ENCODE data around the gene HDGF. TPM values are rescaled to one million over a fixed set of nuclear protein-coding genes. Genes with fewer than 3 reads are reported as not detected.

HDGF gene
- total RNA-seq, 2 donors from 2014 or later, result 75.3 to 100 TPM

DNA sequence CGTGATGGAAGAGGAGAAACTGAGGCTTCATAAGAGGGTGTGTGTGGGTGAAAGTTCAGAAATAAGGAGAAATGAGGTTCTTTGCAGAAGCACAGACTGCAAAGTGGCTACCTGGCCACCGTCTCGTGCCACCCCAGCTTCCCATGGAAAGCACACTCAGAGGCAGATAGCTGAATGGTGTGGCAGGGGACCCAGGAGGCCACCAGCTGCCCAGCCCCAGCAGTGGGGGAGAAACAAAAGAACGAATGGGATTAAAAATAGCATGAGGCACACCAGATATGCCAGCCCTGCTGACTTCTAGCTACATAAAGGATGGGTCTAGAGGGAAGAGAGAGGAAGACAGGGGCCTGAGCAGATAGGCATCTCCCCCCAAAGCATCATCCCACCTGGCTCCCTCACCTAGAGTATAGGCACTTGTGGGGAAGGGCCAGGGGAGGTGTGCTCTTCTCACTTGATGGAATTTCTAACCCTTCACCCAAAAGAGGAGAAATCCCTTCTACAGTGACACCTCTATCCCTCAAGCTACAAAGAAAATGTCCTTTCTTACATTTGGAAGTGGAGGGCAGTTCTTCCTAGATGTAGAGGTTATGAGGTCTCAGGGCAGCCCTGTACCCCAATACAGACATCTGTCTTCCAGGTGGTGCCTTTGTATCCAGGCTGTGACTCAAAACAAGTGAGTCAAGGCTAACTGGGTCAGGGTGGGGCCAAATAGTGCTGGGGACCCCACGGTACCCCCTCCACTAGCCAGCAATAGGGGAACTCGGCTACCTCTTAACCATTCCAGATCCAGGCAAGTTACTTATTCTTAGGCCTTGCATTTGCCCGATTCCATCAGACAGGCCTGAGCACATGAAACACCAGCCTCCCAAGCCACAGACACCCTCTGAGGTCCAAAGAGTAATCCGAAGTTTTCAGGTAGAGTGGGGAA, 3.5 kb downstream of the HDGF start:
- H3K4me3 Mint-ChIP-seq, result peak overlapping the region; percentile 94
- peaks cover 10% of the 10 kb centered on the region for H3K36me3 Mint-ChIP-seq (ENCODE audit: low read depth)
- no peak for DNase-seq
- no peak for ATAC-seq
- H3K4me1 Mint-ChIP-seq, result peaks cover 47% of the 10 kb centered on the region
- peak overlapping the region; percentile 99 for H3K27ac Mint-ChIP-seq
- no peaks in the 10 kb centered on the region for H3K27me3 Mint-ChIP-seq
- H3K9me3 ChIP-seq (ENCODE audit: control insufficient read depth, low read length, poor library complexity, severe bottlenecking), result no peaks in the 10 kb centered on the region

DNA sequence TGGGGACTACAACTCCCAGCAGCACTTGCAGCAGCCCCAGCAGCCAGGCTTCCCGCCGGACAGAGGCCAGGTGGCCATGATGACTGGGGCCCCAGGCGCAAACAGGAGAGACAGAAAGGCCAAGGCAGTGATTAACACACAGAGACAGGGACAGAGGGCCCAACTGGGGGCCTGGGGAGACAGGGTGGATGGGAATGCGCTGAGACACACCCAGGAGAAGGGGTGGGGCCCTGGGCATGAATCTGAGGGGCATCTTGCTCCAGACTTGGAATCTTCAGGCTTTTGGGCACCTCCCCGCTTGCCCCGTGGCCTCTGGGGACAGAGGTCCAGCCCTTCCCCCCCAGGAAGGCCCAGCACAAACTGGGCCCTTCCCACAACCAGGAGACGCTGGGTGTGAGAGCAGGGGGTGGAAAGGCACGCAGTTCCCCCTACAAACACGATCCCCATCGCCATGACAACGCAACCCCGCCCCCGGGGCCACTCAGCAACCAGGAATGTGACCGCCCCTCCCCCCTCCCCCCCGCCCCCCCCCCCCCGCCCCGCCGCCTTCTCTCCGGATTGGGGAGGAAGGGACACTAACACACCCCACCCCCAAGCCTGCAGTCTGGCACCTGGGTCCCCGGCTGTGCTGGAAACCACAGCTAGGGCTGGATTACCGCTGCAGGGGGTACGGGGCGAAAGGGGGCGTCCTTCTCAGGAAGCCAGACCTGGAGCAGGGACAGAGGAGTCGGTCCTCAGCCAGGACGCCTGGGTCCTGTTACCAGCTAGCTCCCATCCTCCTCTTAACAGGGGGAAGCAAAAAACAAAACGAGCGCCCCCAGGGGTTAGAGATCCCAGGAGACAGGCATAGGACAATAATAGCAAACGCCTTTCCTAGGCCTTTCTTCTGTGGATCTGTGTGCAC, 4.5 kb downstream of the HDGF start:
- H3K36me3 Mint-ChIP-seq (ENCODE audit: low read depth), result peaks cover 11% of the 10 kb centered on the region

DNA sequence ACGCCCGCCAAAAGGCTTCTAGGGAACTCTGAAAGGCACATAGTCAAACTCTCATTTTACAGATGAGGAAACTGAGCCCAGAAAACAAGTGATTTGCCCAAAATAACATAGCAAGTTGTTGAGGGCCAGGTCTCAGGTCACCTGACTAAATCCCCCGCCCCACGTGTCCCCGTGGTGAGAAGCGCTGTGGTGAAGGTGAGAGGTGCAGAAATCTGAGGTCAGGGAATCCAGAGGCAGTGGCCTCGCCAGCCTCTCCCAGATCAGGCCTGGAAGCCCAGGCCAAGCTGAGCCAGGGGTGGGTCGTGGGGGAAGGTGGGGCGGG, 5.1 kb downstream of the HDGF start:
- peaks cover 50% of the 10 kb centered on the region for H3K4me1 Mint-ChIP-seq

More for the DNA sequence above, 4.5 kb downstream of the HDGF start:
- DNase-seq (peak; percentile 31 to 58 (median 49)), ATAC-seq (no peak)
- H3K27me3 Mint-ChIP-seq, result no peaks in the 10 kb centered on the region
- peaks cover 46% of the 10 kb centered on the region for H3K4me1 Mint-ChIP-seq
- peak overlapping the region; percentile 94 for H3K4me3 Mint-ChIP-seq
- H3K9me3 ChIP-seq (ENCODE audit: control insufficient read depth, low read length, poor library complexity, severe bottlenecking), result no peaks in the 10 kb centered on the region
- peak overlapping the region; percentile 99 for H3K27ac Mint-ChIP-seq

GRCh38 chr1:156745881-156746280, 5.6 kb downstream of the HDGF start:
- ATAC-seq (no peak), DNase-seq (no peak)
- Mint-ChIP-seq H3K4me1 (peaks cover 53% of the 10 kb centered on the region), H3K4me3 (peak overlapping the region; percentile 94), H3K27ac (peak overlapping the region; percentile 99), H3K27me3 (no peaks in the 10 kb centered on the region), H3K36me3 (ENCODE audit: low read depth) (peaks cover 9% of the 10 kb centered on the region)
- H3K9me3 ChIP-seq (ENCODE audit: control insufficient read depth, low read length, poor library complexity, severe bottlenecking), result no peaks in the 10 kb centered on the region

More for the DNA sequence above, 5.1 kb downstream of the HDGF start:
- no peaks in the 10 kb centered on the region for H3K9me3 ChIP-seq (ENCODE audit: control insufficient read depth, low read length, poor library complexity, severe bottlenecking)
- H3K36me3 Mint-ChIP-seq (ENCODE audit: low read depth), result peaks cover 9% of the 10 kb centered on the region
- ATAC-seq, result no peak
- peak overlapping the region; percentile 94 for H3K4me3 Mint-ChIP-seq
- peak overlapping the region; percentile 99 for H3K27ac Mint-ChIP-seq
- no peaks in the 10 kb centered on the region for H3K27me3 Mint-ChIP-seq
- no peak for DNase-seq

- no peaks in the 10 kb centered on the region for H3K9me3 ChIP-seq (ENCODE audit: control insufficient read depth, low read length, poor library complexity, severe bottlenecking)
- ATAC-seq (no peak), DNase-seq (no peak)
- H3K27me3 Mint-ChIP-seq, result no peaks in the 10 kb centered on the region
- H3K27ac Mint-ChIP-seq, result peak overlapping the region; percentile 99
- peak overlapping the region; percentile 36 for H3K4me3 Mint-ChIP-seq
- peaks cover 55% of the 10 kb centered on the region for H3K4me1 Mint-ChIP-seq
- H3K36me3 Mint-ChIP-seq (ENCODE audit: low read depth), result peaks cover 9% of the 10 kb centered on the region
Measured at GRCh38 chr1:156744786-156745419, 6.6 kb downstream of the HDGF start.

- H3K27ac Mint-ChIP-seq, result no peak overlapping the region
- no peaks in the 10 kb centered on the region for H3K27me3 Mint-ChIP-seq
Measured at GRCh38 chr1:156744344-156744743, 7.1 kb downstream of the HDGF start.

DNA sequence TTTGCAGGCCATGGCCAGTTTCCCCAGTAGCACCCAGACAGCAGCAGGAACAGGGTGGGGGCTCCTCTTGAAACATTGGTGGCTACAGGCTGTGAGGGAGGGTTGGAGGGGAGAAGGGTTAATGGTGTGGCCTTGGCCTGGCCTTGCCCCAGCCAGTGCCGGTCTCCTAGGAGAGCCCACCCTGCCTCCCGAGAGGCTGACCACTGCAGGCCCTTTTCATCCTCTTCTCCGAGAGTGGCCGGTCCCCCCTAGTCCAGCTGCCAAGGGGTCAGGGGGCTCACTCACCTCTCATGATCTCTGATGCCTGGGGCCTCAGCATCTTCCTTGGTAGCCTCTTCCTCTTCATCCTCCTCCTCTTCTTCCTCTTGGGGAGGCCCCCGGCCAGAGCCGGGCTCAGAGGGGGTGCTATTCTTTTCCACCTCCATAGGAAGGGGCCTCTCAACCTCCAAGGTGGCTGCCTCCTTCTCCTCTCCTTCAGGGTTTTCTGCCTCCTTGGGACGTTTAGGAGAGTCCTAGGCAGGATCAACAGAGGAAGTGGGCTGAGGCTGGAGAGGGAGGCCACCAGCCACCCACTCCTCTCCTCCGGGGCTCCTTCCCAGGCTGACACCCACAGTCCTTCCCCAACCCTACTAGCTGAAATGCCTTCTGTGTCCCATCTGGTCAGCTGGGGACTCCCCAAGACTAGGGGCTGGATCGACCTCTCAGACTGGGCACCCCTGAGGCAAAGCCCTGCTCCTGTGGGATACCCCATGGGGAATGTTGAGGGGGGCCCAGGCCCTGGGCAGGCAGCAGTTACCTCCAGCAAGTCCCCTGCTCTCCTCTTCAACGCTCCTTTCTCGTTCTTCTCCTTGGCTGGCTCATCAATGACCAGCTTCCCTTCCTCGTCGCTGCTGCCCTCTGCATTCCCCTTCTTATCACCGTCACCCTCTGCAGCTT, 7.8 kb downstream of the HDGF start:
- Mint-ChIP-seq H3K4me3 (no peak overlapping the region), H3K36me3 (ENCODE audit: low read depth) (peaks cover 9% of the 10 kb centered on the region), H3K27me3 (no peaks in the 10 kb centered on the region), H3K4me1 (peaks cover 43% of the 10 kb centered on the region), H3K27ac (peak overlapping the region; percentile 96)
- no peaks in the 10 kb centered on the region for H3K9me3 ChIP-seq (ENCODE audit: control insufficient read depth, low read length, poor library complexity, severe bottlenecking)
- DNase-seq, result no peak
- no peak for ATAC-seq

More at GRCh38 chr1:156744344-156744743, 7.1 kb downstream of the HDGF start:
- no peak for ATAC-seq
- peaks cover 50% of the 10 kb centered on the region for H3K4me1 Mint-ChIP-seq
- H3K4me3 Mint-ChIP-seq, result peak overlapping the region; percentile 36
- peaks cover 9% of the 10 kb centered on the region for H3K36me3 Mint-ChIP-seq (ENCODE audit: low read depth)
- H3K9me3 ChIP-seq (ENCODE audit: control insufficient read depth, low read length, poor library complexity, severe bottlenecking), result no peaks in the 10 kb centered on the region
- DNase-seq, result no peak

DNA sequence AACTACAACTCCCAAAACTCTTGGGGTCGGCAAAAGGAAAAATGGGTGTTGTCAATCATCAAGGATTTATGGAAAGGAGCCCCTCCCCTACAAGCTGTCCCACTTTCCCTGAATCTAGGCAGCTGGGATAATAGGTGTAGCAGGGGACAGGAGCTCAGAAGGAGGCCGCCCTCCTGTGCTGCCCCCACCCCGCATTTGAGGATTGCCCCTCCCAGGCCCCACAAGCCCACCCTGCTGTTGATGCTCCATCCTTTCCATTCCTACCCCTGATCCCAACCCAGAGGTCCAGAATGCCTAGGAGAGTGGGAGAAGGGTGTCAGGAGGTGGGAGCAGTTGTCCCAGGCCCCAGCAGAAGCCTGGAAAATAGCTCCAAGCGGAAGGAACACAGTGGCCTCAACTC, 8.7 kb downstream of the HDGF start:
- no peak overlapping the region for H3K4me3 Mint-ChIP-seq
- ATAC-seq (no peak), DNase-seq (no peak)
- H3K27me3 Mint-ChIP-seq, result no peaks in the 10 kb centered on the region
- peaks cover 35% of the 10 kb centered on the region for H3K4me1 Mint-ChIP-seq
- peaks cover 9% of the 10 kb centered on the region for H3K36me3 Mint-ChIP-seq (ENCODE audit: low read depth)
- H3K9me3 ChIP-seq (ENCODE audit: control insufficient read depth, low read length, poor library complexity, severe bottlenecking), result no peaks in the 10 kb centered on the region
- peak overlapping the region; percentile 96 for H3K27ac Mint-ChIP-seq

DNA sequence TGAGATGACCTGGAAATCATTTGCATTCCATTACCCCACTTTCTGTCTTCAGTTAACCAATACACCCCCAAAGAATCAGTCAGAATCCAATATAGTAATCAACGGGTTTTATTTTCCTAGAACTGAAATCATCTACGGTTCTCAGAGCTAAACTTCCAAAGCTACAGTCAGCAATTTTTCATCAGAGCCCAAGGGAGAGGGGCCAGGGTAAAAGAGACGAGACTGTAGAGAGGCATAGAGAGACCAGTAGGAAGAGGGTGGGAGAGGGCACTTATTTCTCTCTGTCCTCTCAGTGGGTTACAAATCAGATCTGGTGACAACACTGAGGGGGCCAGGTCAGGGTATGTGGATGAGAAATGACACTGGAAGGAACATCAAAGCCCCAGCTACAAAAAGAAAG, 9.5 kb downstream of the HDGF start:
- H3K27ac Mint-ChIP-seq, result peak overlapping the region; percentile 96
- H3K36me3 Mint-ChIP-seq (ENCODE audit: low read depth), result peaks cover 9% of the 10 kb centered on the region
- ATAC-seq (no peak), DNase-seq (no peak)
- no peaks in the 10 kb centered on the region for H3K9me3 ChIP-seq (ENCODE audit: control insufficient read depth, low read length, poor library complexity, severe bottlenecking)
- H3K4me1 Mint-ChIP-seq, result peaks cover 30% of the 10 kb centered on the region
- H3K4me3 Mint-ChIP-seq, result peak overlapping the region; percentile 28
- H3K27me3 Mint-ChIP-seq, result no peaks in the 10 kb centered on the region

- H3K9me3 ChIP-seq (ENCODE audit: control insufficient read depth, low read length, poor library complexity, severe bottlenecking), result no peaks in the 10 kb centered on the region
- peak overlapping the region; percentile 96 for H3K27ac Mint-ChIP-seq
- H3K4me3 Mint-ChIP-seq, result peak overlapping the region; percentile 97
- H3K36me3 Mint-ChIP-seq (ENCODE audit: low read depth), result peaks cover 9% of the 10 kb centered on the region
- peaks cover 28% of the 10 kb centered on the region for H3K4me1 Mint-ChIP-seq
- no peaks in the 10 kb centered on the region for H3K27me3 Mint-ChIP-seq
- no peak for DNase-seq
- no peak for ATAC-seq
Measured at GRCh38 chr1:156741481-156741983, 9.9 kb downstream of the HDGF start.

DNA sequence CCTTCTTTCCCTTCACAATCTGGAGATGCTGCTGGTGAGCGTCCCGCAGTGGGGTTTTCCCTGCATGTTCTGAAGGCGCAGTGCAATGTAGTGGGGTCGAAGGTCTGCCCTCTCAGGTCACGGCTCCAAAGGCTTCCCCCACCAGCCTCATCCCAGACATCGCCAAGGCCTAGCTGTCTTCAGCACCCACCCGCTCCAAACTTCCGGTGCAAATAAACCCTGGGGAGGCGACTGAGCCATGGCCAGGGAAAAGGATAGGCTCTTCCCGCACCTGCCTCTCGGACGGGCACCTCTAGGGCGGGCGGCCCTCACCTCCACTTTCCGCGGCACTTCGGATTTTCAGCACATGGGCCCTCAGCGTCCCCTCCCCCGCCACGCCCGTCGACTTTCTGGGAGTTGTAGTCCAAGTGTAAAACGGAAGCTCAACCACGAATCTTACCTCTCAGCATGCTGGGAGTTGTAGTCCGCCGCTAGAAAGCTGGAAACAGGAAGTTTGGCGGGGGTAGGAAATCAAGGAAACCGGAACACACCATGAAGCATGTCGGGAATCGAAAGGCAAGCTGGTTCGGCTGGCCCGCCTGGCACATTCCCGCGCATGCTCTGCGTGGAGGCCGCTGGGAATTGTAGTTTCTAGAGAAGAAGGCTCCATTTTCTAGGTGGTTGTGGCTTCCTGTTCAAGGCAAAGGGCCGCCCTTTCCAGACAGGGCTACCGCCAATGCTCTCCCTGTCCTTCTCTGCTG, 10.6 kb downstream of the HDGF start, which contains the start of gene MRPL24:
TSS of gene MRPL24 (minus strand) at position 348 of the 740 bp plus-strand sequence. CDS start 2,384 bp downstream, outside the sequence.
- Mint-ChIP-seq H3K4me1 (peaks cover 24% of the 10 kb centered on the region), H3K4me3 (peak within 1 kb of the TSS; percentile 97), H3K27ac (peak within 1 kb of the TSS; percentile 96), H3K27me3 (no peaks in the 10 kb centered on the region), H3K36me3 (ENCODE audit: low read depth) (peaks cover 9% of the 10 kb centered on the region)
- no peaks in the 10 kb centered on the region for H3K9me3 ChIP-seq (ENCODE audit: control insufficient read depth, low read length, poor library complexity, severe bottlenecking)
- ATAC-seq, result peak; percentile 93
- peak; percentile 85 to 93 (median 92) for DNase-seq

Measured in T-helper 17 cell (primary cell).